NCI-H524 (cell line): Measurements from ENCODE around the gene VRK2.
"Not testable (repeated sequence)": the region's sequence is repeated elsewhere in the genome, so short reads cannot be mapped to it uniquely, and the experiment has no call there.

ENCODE experiments used
- DNase-seq, 2 experiments: peaks; one replicate each; lab custom pipeline; 2025; lab: John Stamatoyannopoulos, UW

Gene VRK2

DNA sequence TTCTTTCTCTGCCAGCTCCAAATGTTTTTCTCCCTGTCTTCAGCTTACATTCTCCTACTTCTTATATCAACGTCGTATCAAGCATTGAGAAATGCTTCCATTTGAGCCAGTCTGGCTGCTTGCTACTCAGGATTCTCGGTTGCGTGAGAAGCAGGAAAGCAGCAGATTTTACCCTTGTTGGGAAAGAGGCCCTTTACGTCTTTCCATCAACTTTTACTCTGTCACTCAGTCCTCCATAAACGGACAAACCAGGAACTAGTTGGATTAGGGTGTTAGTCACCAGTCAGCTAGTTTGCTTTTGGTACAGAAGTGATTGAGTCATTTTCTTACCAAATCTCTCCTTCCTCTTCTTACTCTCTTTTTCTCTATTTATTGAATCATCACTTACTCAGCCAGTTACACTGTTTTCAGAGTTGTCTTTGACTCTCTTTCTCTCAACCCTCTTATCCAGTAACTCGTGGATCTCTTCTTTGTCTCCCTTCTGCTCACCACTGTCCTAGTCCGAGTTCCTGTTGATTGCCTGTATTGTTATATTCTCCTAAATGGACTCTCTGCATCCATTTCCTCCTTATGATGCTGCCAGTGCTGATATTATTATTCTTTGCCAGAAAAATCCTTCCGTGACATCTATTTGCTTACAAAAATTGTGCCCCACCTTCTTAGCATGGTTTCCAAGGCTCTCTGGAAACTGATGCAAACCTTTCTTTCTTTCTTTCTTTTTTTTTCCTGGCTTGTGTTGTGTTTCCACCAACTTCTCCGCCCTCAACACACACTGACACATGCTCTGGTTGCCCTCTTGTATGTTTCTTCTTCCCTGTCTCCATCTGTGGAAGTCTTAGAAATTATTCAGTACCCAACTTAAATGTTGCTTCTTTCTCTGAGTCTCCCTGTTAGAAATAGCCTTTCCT, 61.5 kb downstream of the VRK2 start:
- no peak for DNase-seq

GRCh38 chr2:58109481-58109880, 62.9 kb downstream of the VRK2 start:
- no peak for DNase-seq

- DNase-seq = no peak
These were observed 64.2 kb downstream of the VRK2 start for GRCh38 chr2:58110765-58111164.

GRCh38 chr2:58113563-58113962, 67.0 kb downstream of the VRK2 start:
- DNase-seq = not testable (repeated sequence)

DNA sequence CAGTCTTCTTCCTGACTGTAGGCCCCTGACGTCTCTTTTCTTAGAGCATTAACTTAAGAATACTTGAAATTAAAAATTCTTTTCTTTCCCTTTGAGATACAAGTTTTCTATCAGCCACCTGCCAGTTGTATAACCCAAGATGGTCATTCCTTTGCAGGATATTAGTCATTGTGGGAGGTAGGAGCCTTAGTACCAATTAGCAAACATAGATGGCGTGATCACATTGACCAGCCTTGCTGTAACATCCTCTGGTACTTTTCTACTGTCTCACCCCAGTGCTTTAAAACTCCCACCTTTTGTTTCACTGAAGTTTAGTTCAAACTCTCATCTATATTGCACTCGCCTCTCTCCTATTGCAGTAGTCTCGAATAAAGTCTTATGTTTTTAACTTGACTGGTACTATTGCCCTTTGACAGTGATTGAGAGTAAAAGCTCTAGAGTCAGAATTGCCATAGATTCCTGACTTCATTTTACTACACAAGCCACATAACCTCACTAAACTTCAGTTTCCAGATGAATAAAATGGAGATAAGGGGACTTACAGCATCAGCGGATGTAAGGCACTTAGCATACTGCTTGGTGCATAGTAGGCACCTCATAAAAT, 74.1 kb downstream of the VRK2 start:
- DNase-seq = no peak

- DNase-seq = no peak
These were observed 75.4 kb downstream of the VRK2 start for GRCh38 chr2:58122040-58122439.

GRCh38 chr2:58122540-58122939, 75.9 kb downstream of the VRK2 start:
- no peak for DNase-seq

GRCh38 chr2:58127111-58127510, 80.5 kb downstream of the VRK2 start:
- DNase-seq = no peak

DNA sequence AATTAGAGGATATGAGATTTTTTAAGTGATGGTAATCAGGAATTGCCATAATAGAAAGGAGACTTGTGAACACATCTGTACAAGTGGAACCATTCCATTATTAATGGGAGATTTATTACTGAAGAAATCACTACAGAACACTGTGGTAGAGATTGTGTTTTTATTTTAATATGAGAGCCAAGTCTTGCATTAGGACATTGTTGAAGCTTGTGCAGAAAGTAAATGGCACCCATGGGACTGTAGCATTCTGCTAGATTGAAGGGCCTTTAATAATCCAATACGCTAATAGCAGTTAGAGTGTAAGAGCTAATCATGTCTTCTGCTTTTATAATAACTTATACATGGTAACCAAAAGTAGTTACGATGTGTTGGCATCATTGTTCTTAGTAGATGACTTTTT, 83.6 kb downstream of the VRK2 start:
- DNase-seq = peak in 1 of 2 experiments; percentile 48

- DNase-seq = peak; percentile 22 to 39
These were observed 84.8 kb downstream of the VRK2 start for GRCh38 chr2:58131191-58132011.

GRCh38 chr2:58133395-58133794, 86.8 kb downstream of the VRK2 start:
- DNase-seq = no peak

DNA sequence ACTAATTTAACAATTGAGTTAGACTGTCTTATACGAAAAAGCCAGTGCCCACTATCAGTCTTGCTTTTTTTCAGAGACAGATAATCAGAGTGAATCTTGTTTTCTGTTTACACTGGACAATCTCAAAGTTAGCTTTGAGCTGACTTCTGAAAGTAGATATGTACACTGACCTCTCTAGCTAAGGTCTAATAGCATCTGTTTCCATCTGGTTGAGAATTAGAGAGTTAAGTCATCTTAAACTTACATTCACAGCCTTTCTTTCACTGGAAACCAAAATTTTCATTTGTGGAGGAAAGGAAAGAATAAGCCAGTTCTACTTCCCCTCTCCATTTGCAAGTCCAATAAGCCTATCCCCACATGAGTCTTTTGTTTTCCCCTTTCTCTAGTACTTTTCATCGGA, 89.3 kb downstream of the VRK2 start:
- DNase-seq = no peak

DNA sequence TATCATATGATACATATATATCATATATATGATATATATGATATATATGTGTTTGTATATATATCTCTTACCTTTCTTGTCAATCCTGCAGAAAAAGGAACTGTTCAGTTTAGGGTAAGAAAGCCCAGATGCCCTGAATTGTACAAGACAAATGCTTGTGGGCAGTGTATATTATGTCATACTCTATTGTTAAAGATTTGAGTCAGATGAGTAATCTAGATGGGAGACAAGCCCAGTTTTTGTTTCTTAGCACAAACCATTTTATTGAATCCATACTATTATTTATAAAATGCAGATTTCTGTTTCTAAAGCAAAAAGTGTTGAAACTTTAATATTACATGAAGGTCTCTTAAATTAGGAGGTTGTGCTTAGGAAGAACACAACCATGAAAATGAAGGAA, 90.6 kb downstream of the VRK2 start:
- DNase-seq = no peak

GRCh38 chr2:58137856-58138255, 91.2 kb downstream of the VRK2 start:
- no peak for DNase-seq

GRCh38 chr2:58138396-58139030, 91.9 kb downstream of the VRK2 start:
- DNase-seq = no peak

- DNase-seq = no peak
These were observed 94.0 kb downstream of the VRK2 start for GRCh38 chr2:58140508-58141072.

- DNase-seq = not testable (repeated sequence)
These were observed 99.2 kb downstream of the VRK2 start for GRCh38 chr2:58145769-58146168.

DNA sequence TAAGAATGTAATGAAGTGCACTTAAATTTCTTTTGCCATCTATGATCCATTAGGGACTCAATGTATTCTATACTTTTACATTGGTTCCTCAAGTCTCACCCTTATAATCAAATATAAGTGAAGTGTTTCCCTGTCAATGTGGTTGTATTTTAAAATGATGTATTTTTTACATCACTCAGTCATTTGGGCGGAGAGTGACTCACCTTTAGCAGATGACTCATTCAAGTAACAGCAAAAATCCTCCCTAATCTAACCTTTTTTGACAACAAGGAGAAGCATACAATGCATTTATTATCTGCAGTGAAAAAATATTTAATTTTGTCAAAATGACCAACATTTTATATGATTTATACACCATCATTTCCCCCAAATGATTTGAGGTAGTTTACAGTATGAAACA, 100.1 kb downstream of the VRK2 start:
- DNase-seq = no peak

GRCh38 chr2:58155160-58155778, 108.7 kb downstream of the VRK2 start:
- no peak for DNase-seq

- DNase-seq = no peak
These were observed 110.2 kb downstream of the VRK2 start for GRCh38 chr2:58156780-58157179.

- DNase-seq = peak; percentile 1 to 39
These were observed 111.1 kb downstream of the VRK2 start for GRCh38 chr2:58157754-58158153.
